ENCODE results near the gene IFT122.
"Not testable (repeated sequence)": the region's sequence is repeated elsewhere in the genome, so short reads cannot be mapped to it uniquely, and the experiment has no call there.

IFT122 gene

DNA sequence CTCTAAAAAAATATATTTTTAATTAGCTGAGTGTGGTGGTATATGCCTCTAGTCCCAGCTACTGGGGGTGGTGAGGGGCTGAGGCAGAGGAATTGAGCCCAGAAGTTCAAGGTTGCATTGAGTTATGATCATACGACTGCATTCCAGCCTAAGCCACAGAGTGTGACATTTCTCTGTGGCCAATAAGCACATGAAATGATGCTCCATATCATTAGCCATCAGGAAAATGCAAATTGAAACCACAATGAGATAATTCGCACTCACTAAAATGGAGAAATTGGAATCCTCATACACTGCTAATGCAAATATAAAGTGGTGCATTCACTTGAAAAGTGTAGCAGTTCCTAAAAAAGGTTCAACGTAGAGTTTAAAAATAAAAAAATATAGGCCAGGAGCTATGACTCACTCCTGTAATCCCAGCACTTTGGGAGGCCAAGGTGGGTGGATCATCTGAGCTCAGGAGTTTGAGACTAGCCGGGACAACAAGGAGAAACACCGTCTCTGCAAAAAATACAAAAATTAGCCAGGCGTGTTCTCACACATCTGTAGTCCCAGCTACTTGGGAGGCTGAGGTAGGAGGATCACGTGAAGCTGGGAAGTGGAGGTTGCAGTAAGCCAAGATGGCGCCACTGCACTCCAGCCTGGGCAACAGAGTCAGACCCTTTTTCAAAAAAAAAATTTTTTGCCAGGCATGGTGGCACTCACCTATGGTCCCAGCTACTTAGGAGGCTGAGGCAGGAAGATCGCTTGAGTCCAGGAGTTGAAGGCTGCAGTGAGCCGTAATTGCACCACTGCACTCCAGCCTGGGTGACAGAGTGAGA lies 35.2 kb downstream of the IFT122 start:
- DNase-seq: no peak

DNA sequence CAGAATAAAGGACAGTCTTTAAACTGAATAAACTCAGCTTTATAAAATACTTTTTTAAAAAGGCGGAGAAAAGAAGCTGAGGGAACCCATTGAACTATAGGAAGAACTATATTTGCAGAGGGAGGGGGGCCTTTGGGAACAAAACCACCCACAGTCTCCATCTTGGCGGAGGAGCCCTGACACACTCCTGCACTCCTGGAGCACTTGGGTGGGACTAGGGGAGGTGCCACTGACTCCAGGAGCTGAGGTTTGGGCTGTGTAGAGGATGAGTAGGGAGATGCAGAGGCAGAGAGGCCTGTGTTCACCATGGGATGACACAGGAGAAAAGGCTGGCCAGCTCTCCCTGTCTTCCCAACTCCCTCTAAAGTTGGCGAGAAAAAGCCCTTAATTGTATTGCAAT lies 35.8 kb downstream of the IFT122 start:
- no peak for DNase-seq

DNA sequence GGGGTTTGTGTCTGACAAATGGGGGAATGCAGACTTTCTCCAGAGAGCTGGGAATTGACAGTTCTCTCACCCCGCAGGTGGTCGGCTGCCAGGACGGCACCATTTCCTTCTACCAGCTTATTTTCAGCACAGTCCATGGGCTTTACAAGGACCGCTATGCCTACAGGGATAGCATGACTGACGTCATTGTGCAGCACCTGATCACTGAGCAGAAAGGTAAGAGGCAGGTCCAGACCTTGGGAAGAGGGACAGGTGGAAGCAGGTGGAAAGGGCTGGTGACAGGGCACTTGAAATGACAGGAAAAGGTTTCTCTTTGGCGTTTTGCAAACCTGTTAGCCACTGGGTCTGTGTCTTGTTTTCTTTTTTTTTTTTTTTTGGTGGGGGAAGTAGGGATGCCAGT lies 36.6 kb downstream of the IFT122 start:
- DNase-seq: no peak

DNA sequence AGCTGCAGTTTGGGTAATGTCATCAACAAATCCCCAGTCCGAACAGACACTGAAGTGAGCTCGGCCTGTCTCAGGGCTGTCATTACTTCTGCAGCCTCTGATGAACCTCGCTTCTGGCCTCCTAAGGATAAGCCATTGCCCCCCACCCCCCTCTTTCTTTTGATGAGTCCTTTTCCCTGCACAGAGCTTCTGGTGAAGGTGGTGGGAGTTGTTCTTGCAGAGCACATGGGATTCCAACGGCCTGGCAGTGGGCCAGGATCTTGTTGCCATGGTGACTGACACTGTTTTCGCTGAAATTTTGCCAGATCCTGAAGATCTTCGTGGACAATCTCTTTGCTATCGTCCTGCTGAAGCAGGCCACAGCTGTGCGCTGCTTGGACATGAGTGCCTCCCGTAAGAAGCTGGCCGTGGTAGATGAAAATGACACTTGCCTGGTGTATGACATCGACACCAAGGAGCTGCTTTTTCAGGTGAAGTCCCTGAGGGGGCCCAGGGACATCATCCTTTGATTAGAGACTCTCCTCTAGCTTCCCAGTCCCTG lies 41.3 kb downstream of the IFT122 start:
- DNase-seq: not testable (repeated sequence)

DNA sequence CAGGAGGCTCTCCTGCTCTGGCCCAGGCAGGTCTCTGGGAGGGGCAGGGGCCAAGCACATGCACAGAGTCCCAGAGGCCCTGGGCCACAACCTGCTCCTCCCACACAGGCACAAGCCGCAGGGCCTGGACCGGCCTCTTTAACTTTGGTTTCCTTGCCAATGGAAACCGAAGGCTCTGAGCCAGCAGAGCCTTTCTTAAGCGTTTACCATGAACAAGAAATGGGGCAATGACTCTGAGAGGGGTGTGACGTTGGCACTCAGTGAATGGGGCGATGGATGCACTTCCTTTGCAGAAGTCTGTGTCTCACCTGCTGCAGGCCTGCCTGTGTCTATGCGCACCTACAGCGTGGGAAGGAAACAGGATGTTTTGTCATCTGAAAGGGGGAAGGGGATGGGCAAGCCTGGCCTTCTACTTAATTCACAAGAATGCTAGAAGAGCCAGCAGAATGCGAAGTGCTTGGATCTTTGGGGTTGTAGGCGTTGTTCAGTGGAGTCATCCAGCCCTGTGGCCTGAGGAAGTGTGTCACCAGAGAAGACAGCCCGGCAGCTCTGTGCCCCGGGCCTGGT lies 41.8 kb downstream of the IFT122 start:
- DNase-seq: no peak

DNA sequence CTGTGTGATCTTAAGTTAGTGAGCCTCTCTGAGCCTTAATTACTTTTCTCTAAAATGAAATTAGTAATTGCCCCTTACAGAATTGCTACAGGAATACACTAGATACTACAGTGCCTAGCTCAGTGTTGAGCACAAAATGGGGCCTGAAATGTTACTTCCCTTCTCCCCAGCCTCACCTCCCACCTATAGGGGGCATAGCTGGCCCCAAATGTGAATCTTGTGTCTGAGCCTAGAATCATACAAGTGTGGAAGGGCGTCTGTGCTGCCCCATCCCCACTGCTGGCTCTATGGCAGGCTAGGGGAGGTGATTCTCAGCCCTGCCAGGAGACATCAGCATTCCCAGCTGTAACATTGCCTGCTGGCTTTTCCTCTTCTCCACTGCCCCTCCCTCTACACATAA lies 42.7 kb downstream of the IFT122 start:
- DNase-seq: no peak

DNA sequence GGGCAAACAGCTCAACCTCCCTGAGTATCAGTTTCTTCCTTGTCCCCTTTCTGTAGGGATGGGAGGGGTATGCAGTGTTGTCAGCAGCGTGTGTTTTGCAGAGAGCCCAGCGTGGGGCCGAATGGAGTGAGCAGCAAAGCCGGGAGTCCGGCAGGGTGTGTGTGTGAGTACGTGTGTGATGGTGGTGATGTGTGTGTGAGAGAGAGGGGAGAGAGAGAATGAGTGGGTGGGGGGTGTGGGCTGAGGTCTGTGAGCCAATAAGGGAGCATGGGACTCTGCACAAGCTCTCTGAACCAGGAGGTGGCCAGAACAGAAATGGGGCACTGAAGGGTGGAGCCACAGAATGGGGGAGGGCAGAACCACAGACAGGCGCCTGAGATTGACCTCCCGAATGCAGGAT lies 43.8 kb downstream of the IFT122 start:
- DNase-seq: no peak

DNA sequence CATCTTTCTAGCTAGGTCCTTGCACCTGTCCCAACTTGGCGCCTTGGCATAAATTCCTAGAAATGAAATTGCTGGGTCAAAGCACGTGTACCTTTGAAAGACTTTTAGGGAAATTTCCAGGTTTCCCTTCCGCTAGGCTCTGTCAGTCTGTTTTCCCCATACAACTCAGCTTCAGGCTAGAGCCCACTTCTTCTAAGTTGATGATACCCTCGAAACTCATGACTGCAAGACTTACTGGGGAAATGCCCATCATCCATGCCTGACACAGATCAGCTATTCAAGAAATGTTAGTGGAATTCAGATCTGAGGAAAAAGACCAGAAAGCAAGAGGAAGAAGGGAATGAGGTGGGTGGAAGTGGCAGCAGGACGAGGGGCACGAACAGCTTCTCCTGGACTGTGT lies 45.1 kb downstream of the IFT122 start:
- not testable (repeated sequence) for DNase-seq

DNA sequence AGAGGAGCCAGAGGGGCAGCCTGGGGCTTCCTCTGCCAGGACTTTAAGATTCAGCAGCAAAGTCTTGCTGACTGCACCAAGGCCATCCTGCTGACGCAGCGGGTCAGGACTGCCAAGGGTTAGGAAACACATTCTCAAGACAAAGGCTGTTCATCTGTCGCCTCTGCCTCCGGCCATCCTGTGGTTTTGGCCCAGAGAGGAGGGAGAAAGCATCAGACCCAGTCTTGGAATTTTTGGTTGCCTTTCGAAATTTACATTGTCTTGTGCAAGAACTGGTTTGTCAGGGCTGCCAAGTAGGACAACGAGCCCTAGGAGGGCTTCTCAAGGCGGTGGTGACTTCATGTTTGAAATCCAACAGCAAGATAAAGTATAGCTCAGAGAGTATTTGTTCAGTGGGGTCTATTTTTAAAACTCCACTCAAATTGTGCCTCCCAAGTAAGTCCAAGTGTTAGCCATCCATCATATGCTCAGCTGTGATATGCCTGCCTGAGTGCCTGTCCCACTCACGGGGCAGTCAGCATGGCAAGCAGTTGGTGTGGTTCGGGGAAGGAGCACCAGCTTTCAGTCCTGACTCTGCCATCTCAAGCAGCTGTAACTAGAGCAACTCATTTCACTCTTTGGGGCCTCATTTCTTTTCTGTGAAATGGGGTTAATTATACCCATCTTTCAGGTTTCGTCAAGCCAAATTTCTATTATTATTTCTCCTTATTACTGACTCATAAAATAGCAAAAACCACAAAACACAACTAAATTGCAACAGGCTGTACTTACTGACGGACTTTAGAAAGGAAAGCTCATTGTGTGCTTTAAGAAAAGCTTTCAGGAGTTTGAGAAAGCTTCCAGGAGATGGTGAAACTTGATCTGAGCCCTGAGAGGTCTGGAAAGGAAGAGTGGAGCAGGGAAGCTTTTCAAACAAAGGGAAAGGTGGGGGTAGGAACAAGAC lies 46.0 kb downstream of the IFT122 start:
- DNase-seq: no peak

DNA sequence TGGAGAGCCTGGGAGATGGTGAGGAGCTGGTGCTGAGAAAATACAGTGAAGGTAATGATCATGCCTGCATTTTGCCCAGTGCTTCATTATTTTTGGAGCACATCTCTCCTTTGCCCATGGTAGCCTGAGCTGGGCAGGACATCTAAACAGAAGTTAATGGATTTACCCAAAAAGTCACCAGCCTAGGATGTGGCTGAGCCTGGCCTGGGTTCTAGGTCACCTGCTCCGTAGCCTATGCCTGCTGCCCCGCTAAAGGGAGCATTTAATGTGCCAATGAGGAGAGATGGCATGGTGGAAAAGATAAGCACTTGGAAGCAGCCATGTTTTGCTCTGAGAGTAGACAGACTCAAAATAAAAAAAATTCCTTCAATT lies 46.6 kb downstream of the IFT122 start:
- no peak for DNase-seq

DNA sequence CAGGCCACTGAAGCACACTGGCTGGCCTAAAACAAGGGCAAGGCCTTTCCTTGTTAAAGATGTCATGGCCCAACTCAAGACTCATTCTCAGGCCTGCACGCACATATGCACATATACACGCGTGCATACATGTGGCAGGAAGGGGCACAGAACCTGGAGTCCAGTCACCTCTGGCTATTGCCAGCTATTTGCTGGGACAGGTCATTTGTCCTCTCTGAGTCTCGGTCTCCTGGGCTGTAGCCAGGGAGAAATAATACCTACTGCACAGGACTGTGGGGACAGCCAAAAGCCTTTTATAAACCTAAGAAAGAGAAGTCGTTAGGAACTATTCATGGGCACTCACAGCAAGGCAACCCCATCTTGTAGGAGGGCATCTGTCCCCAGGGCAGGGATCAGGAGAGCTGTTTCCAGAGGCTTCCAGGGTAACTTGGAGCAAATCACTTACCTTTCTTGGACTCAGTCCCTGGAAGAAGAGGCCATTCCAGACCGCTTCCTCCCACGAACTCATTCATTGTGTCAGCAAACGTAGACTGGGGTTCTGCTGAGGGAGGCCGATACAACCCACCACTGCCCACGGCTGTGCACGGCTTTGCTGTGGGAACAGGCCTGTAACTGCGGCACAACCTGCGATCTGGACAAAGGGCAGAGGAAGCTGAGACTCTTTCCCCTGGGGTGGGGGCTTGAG lies 47.3 kb downstream of the IFT122 start:
- no peak for DNase-seq

DNA sequence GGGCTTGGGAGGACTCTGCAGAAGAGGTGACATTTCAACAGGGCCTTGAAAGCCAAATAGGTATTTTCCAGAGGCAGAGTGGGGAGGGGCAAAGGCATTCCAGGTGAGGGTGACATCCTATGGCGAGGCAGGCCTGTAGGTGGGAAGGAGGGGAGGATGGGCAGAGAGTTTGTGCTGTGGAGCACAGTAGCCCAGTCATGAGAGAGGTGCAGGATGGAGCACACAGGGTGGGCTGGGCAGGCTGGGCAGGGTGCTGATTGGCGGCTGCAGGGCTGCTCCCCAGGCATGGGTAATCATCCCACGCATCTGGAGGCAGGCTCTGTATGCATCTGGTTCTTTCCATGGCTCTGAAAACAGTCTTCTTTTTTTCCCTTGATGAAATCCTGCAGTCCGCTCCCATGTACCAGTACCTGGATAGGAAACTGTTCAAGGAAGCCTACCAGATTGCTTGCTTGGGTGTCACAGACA lies 47.9 kb downstream of the IFT122 start:
- DNase-seq: not testable (repeated sequence)

DNA sequence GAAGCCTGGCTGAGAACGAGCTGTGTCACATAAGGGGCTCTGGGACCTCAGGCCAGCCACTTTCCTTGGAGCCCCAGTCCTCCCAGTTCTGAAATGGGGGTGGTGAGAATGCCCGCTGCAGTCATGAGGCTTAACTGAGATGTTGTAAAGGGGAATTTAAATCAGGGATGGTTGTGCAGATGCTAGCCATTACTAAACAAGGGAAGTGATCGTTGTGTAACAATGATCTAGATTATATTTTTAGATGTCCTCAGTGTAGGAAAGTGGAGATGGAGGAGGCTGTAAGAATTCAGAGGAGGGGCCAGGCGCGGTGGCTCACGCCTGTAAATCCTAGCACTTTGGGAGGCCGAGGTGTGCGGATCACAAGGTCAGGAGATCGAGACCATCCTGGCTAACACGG lies 49.2 kb downstream of the IFT122 start:
- DNase-seq: not testable (repeated sequence)

DNA sequence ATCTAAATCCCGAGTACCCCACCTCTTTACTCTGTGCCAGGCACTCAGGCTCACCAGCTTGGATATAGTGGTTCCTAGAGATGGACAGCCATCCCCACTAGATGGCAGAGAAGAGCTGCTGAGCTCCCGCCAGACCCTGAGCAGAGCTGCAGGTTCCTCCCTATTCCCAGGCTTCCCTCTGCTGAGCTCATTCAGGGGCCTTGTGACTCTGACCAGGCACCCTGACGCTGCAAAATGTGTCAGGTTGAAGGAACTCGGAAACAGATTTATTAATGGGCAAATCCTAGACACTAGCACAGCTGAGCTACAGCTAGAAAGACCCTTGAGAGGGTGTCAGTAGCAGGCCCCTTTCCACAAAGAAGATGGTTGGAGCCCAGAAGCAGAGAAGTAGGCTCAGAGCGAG lies 50.2 kb downstream of the IFT122 start:
- peak; percentile 51 for DNase-seq

DNA sequence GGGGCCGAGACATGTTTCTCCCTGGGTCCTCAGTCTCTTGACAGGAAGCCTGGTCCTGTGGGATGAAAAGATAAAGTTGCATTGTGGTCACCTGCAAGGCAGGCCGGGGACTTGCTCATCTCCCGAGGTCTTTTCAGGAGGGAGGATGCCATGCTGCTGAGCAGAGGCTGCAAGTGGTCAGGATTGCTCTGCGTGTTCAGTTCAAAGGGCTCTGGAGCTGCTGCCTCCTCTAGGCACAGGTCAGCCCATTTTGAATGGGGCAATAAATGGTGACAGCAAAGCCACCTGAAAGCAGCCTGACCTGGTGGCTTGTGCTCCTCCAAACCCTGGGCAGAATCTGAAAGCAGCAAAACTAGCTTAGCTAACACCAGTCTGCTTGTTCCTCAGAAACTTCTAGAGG lies 51.1 kb downstream of the IFT122 start:
- not testable (repeated sequence) for DNase-seq

DNA sequence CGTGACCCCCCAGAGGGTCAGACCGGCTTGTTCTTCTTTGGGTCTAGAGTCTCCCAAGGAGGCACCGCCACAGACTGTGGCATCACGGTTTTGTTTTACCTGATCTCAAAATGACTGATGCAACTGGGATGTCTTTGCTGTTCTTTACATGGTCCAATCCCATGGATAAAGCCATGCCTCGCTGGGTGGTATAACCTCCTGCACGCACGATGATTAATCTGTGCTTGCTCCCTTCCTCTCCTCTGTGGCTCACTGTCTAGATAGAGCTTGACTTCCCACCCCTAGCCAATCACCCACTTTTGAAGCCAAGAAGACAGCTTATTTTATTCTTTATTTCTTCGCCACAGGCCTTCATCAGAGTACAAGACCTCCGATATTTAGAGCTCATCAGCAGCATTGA lies 51.8 kb downstream of the IFT122 start:
- DNase-seq: no peak

DNA sequence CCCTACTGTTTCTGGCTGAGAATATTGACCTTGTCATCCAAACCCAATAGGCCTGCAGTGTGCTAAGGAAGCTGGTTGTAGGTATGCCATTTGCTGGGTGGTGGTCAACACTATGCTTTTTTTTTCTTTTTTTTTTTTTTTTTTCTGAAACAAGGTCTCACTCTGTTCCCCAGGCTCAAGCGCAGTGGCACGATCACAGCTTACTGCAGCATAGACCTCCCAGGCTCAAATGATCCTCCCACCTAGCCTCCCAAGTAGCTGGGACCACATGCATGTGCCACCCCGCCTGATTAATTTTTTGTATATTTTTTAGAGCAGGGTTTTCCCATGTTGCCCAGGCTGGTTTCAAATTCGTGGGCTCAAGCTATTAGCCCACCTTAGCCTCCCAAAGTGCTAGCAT lies 52.7 kb downstream of the IFT122 start:
- no peak for DNase-seq

DNA sequence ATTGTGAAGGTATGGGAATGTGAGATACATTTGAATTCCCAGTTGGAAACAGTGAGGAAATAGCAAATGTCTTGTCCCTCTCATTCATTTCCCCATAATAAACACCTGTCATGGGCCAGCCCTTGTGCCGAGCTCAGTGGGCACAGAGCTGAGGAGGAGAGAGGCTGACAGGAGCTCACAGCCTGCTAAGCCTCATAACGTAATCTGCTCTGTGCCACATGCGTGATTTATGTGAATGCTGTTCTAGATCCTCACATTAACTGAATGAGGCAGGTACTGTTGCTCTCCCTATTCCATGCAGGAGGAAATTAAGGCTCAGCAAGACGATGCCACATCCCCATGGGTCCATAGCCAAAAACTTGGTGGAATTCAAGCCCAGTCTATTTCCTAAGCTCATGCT lies 53.2 kb downstream of the IFT122 start:
- no peak for DNase-seq

DNA sequence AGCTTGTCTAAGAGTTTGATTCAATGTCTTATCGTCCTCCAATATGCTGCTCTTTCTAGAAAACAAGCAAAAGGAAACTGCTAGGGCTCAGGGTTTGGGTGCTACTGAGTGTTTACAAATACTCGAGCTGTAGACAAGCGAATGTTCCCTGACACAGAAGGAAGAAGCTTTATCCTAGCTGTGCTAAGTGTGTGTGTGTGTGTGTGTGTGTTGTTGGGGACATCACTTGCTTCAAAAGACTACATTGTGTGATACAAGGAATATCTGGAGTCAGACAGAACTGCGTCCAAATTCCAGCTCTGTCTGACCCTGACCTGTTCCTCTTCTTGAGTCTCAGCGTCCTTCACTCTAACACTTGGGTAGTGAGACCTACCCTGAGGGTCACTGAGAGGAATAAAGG lies 54.5 kb downstream of the IFT122 start:
- DNase-seq: not testable (repeated sequence)

DNA sequence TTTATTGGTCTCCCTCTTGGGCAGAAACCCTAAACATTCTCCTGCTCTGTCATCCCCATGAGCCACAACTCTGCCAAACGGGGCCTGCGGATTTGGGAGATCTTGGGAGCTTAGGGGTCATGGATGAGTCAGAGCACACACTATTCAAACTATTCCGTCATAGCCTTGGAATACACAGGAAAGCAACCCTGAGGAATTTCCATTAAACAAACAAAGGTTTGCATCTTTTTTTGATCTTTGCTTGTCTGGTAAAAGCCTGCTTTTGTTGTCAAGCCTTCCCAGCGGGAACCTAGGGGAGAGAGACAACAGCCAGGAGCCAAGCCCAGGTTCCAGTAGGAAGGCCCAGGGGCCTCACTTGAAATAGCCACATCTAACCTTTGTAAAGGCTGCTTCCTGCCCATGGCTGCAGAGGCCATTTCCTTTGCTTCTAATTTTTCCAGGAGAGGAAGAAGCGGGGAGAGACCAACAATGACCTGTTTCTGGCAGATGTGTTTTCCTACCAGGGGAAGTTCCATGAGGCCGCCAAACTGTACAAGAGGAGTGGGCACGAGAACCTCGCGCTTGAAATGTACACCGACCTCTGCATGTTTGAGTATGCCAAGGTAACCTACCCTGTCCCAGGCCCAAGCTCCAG lies 55.1 kb downstream of the IFT122 start:
- peak; percentile 24 for DNase-seq

DNA sequence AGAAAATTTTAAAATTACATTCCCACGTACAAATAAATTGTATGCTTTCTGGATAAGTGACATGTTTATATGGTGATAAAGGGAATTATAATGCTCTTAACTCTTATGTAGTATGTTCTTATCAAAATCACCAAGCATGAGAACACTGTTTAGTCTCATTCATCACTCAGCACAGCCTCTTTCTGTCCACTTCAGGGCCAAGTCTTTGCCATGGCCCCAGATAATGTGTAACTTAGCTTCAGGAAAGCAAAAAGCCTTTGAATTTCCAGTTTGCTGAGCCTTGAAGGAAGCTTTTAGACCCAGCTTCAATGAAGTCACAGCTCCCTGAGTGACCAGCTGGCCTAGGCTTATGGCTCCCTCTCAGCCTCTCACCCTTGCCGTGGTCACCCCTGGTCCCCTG lies 57.9 kb downstream of the IFT122 start:
- not testable (repeated sequence) for DNase-seq

All from NCI-H526 treated with DMSO at 0.1 percent for 48 hours (cell line).